ENCODE data around the gene SIL1.
A peak's percentile ranks its signal among the peaks of the same experiment; 100 is the strongest.

Gene SIL1

DNA sequence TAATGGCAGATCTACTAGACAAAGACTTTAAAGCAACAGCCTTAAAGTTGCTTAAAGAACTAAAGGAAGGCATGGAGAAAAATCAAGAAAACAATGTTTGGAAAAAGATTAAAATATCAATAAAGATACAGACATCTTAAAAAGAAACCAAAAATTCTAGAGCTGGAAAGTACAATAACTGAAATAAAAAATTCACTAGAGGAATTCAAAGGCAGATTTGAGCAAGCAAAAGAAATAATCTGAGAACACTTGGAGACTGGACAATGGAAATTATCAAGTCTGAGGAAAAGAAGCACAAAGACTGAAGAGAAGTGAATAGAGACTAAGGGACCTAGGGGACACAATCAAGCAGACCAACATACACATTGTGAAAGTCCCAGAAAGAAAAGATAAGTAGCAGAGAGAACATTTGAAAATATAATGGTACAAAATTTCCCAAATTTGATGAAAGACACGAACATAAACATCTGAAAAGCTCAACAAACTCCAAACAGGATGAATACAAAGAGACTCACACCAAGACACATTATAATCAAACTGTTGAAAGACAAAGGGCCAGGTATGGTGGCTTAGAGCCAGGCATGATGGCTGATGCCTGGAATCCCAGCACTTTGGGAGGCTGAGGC lies 26.3 kb downstream of the SIL1 start:
- H3K4me2 ChIP-seq (ENCODE audit: low read length, poor library complexity, severe bottlenecking), result no peak overlapping the region
- H2BK15ac ChIP-seq (ENCODE audit: low read depth, poor library complexity, severe bottlenecking), result no peak overlapping the region
- 80% methylated on average over 1 of the region's 1 CpG for WGBS
- no peak overlapping the region for H3K4ac ChIP-seq (ENCODE audit: low read depth in 1 of 2, low read length in 2 of 2)
- no peak overlapping the region for H3K27ac ChIP-seq (ENCODE audit: low read length, poor library complexity, severe bottlenecking)
- no peak overlapping the region for H4K91ac ChIP-seq (ENCODE audit: low read length)
- no peak overlapping the region for H2BK12ac ChIP-seq (ENCODE audit: low read length in 2 of 2)
- H4K8ac ChIP-seq (ENCODE audit: low read length), result no peak overlapping the region
- no peak overlapping the region for H3K23ac ChIP-seq (ENCODE audit: low read length in 2 of 2)
- H3K9me3 ChIP-seq (ENCODE audit: control insufficient read depth, low read length), result peaks cover 9% of the 10 kb centered on the region
- no peak overlapping the region for H3K14ac ChIP-seq (ENCODE audit: low read length in 2 of 2)
- no peak overlapping the region for H3K4me3 ChIP-seq (ENCODE audit: insufficient read depth in 1 of 2, low read depth in 1 of 2, low read length in 2 of 2)
- H3K27me3 ChIP-seq (ENCODE audit: control insufficient read depth in 1 of 2, insufficient read depth in 1 of 2, low read length in 2 of 2), result no peaks in the 10 kb centered on the region
- no peak for DNase-seq
- no peaks in the 10 kb centered on the region for H3K4me1 ChIP-seq (ENCODE audit: control insufficient read depth, insufficient read depth, low read depth, low read length)
- H3K18ac ChIP-seq (ENCODE audit: low read depth in 1 of 2, low read length in 2 of 2), result no peak overlapping the region
- H2AK5ac ChIP-seq (ENCODE audit: low read length, severe bottlenecking), result no peak overlapping the region
- no peak overlapping the region for H2BK5ac ChIP-seq (ENCODE audit: low read depth, low read length, poor library complexity, severe bottlenecking)
- no peak overlapping the region for H2AFZ ChIP-seq (ENCODE audit: low read depth, low read length)
- no peak overlapping the region for H3K9ac ChIP-seq (ENCODE audit: low read length)
- H3K79me1 ChIP-seq (replicated peaks; ENCODE audit: low read length, poor library complexity, severe bottlenecking), result peaks cover 20% of the 10 kb centered on the region
- no peak overlapping the region for H2BK120ac ChIP-seq (ENCODE audit: low read depth, low read length)
- H3K36me3 ChIP-seq (ENCODE audit: control insufficient read depth in 1 of 2, insufficient read depth in 2 of 2, low read depth in 1 of 2, low read length in 2 of 2), result peaks cover 0 to 3% of the 10 kb centered on the region in 2 experiments

DNA sequence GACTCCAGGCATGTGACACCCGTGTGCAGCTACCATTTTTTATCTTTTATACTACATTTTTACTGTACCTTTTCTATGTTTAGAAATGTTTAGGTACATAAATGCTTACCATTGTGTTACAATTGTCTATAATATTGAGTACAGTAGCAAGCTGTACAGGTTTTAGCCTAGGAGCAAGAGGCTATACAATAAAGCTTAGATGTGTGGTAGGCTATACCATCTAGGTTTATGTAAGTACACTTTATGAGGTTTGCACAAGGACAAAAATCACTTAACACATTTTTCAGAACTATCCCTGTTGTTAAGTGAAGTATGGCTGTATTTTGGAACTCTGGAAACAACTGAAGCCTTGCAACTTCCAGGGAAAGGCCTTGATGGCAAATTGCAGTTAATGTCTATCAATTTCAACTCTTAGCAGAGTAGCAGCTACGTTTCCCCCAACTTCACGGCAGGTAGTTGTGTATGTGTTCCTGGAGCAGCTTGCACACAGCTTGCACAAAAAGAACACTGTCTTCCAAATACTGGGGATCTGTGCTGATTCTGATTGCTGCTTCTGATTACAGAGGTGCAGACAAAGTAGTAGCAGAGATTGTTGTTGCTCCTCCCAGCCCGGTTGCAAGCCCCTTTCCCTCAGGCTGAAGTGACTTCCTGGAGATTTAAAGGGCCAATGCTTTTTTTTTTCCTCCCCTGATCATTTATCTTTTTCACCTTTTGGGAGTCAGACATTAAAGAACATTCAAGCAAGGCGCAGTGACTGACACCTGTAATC lies 30.0 kb downstream of the SIL1 start:
- no peak overlapping the region for H3K18ac ChIP-seq (ENCODE audit: low read depth in 1 of 2, low read length in 2 of 2)
- no peak overlapping the region for H4K8ac ChIP-seq (ENCODE audit: low read length)
- no peak overlapping the region for H4K91ac ChIP-seq (ENCODE audit: low read length)
- H3K79me1 ChIP-seq (replicated peaks; ENCODE audit: low read length, poor library complexity, severe bottlenecking), result peaks cover 21% of the 10 kb centered on the region
- H2BK12ac ChIP-seq (ENCODE audit: low read length in 2 of 2), result peak overlapping the region in 1 of 2 experiments; percentile 49
- H2BK5ac ChIP-seq (ENCODE audit: low read depth, low read length, poor library complexity, severe bottlenecking), result no peak overlapping the region
- no peak overlapping the region for H3K4ac ChIP-seq (ENCODE audit: low read depth in 1 of 2, low read length in 2 of 2)
- H3K27me3 ChIP-seq (ENCODE audit: control insufficient read depth in 1 of 2, insufficient read depth in 1 of 2, low read length in 2 of 2), result no peaks in the 10 kb centered on the region
- H3K4me1 ChIP-seq (ENCODE audit: control insufficient read depth, insufficient read depth, low read depth, low read length), result no peaks in the 10 kb centered on the region
- peaks cover 0 to 3% of the 10 kb centered on the region in 2 experiments for H3K36me3 ChIP-seq (ENCODE audit: control insufficient read depth in 1 of 2, insufficient read depth in 2 of 2, low read depth in 1 of 2, low read length in 2 of 2)
- 67% methylated on average over 3 of the region's 5 CpGs for WGBS
- no peak for DNase-seq
- H3K9me3 ChIP-seq (ENCODE audit: control insufficient read depth, low read length), result peaks cover 9% of the 10 kb centered on the region
- no peak overlapping the region for H2BK15ac ChIP-seq (ENCODE audit: low read depth, poor library complexity, severe bottlenecking)
- no peak overlapping the region for H3K9ac ChIP-seq (ENCODE audit: low read length)
- no peak overlapping the region for H3K4me3 ChIP-seq (ENCODE audit: insufficient read depth in 1 of 2, low read depth in 1 of 2, low read length in 2 of 2)
- H3K14ac ChIP-seq (ENCODE audit: low read length in 2 of 2), result no peak overlapping the region
- no peak overlapping the region for H2AFZ ChIP-seq (ENCODE audit: low read depth, low read length)
- no peak overlapping the region for H2BK120ac ChIP-seq (ENCODE audit: low read depth, low read length)
- H3K4me2 ChIP-seq (ENCODE audit: low read length, poor library complexity, severe bottlenecking), result no peak overlapping the region
- H2AK5ac ChIP-seq (ENCODE audit: low read length, severe bottlenecking), result no peak overlapping the region
- H3K23ac ChIP-seq (ENCODE audit: low read length in 2 of 2), result no peak overlapping the region
- H3K27ac ChIP-seq (ENCODE audit: low read length, poor library complexity, severe bottlenecking), result no peak overlapping the region

DNA sequence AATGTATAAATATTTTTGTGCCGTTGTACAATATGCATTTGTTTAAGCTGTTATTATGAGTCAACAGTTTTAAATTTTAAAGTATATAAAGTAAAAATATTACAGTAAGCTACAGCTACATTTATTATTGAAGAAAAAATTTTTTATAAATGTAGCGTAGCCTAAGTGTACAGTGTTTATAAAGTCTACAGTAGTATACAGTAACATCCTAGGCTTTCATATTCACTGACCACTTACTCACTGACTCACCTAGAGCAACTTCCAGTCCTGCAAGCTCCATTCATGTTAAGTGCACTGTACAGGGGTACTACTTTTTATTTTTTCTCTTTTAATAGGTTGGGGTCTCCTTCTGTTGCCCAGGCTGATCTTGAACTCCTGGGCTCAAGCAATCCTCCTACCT lies 30.6 kb downstream of the SIL1 start:
- peaks cover 0 to 3% of the 10 kb centered on the region in 2 experiments for H3K36me3 ChIP-seq (ENCODE audit: control insufficient read depth in 1 of 2, insufficient read depth in 2 of 2, low read depth in 1 of 2, low read length in 2 of 2)
- no peak overlapping the region for H4K91ac ChIP-seq (ENCODE audit: low read length)
- no peak overlapping the region for H3K18ac ChIP-seq (ENCODE audit: low read depth in 1 of 2, low read length in 2 of 2)
- DNase-seq, result no peak
- H2AFZ ChIP-seq (ENCODE audit: low read depth, low read length), result no peak overlapping the region
- H2BK12ac ChIP-seq (ENCODE audit: low read length in 2 of 2), result no peak overlapping the region
- H3K4me2 ChIP-seq (ENCODE audit: low read length, poor library complexity, severe bottlenecking), result no peak overlapping the region
- no CpG with 5 or more reads among the region's 2 CpGs for WGBS
- no peak overlapping the region for H2BK5ac ChIP-seq (ENCODE audit: low read depth, low read length, poor library complexity, severe bottlenecking)
- H3K9ac ChIP-seq (ENCODE audit: low read length), result no peak overlapping the region
- peaks cover 6% of the 10 kb centered on the region for H3K9me3 ChIP-seq (ENCODE audit: control insufficient read depth, low read length)
- H3K79me1 ChIP-seq (replicated peaks; ENCODE audit: low read length, poor library complexity, severe bottlenecking), result peaks cover 17% of the 10 kb centered on the region
- H2AK5ac ChIP-seq (ENCODE audit: low read length, severe bottlenecking), result no peak overlapping the region
- H3K4me3 ChIP-seq (ENCODE audit: insufficient read depth in 1 of 2, low read depth in 1 of 2, low read length in 2 of 2), result no peak overlapping the region
- H3K27me3 ChIP-seq (ENCODE audit: control insufficient read depth in 1 of 2, insufficient read depth in 1 of 2, low read length in 2 of 2), result no peaks in the 10 kb centered on the region
- H3K4me1 ChIP-seq (ENCODE audit: control insufficient read depth, insufficient read depth, low read depth, low read length), result no peaks in the 10 kb centered on the region
- H4K8ac ChIP-seq (ENCODE audit: low read length), result no peak overlapping the region
- no peak overlapping the region for H2BK120ac ChIP-seq (ENCODE audit: low read depth, low read length)
- H3K27ac ChIP-seq (ENCODE audit: low read length, poor library complexity, severe bottlenecking), result no peak overlapping the region
- no peak overlapping the region for H3K4ac ChIP-seq (ENCODE audit: low read depth in 1 of 2, low read length in 2 of 2)
- no peak overlapping the region for H3K23ac ChIP-seq (ENCODE audit: low read length in 2 of 2)
- H2BK15ac ChIP-seq (ENCODE audit: low read depth, poor library complexity, severe bottlenecking), result no peak overlapping the region
- no peak overlapping the region for H3K14ac ChIP-seq (ENCODE audit: low read length in 2 of 2)

DNA sequence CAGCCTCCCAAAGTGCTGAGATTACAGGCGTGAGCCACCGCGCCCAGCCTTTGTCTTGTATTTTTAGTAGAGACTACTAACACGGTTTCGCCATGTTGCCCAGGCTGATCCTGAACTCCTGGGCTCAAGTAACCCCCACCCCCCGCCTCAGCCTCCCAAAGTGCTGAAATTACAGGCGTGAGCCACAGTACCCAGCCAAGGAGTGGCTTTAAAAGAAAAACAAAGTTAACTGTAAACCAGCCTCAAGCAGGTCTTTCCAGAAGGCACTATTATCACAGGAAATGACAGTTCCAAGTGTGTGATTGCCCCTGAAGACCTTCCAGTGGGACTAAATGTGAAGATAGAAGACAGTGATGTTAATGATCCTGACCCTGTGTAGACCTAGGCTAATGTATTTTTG lies 31.1 kb downstream of the SIL1 start:
- Histone ChIP-seq H3K27ac (ENCODE audit: low read length, poor library complexity, severe bottlenecking) (no peak overlapping the region), H2BK5ac (ENCODE audit: low read depth, low read length, poor library complexity, severe bottlenecking) (no peak overlapping the region), H3K4me3 (ENCODE audit: insufficient read depth in 1 of 2, low read depth in 1 of 2, low read length in 2 of 2) (no peak overlapping the region), H3K27me3 (ENCODE audit: control insufficient read depth in 1 of 2, insufficient read depth in 1 of 2, low read length in 2 of 2) (no peaks in the 10 kb centered on the region), H4K91ac (ENCODE audit: low read length) (no peak overlapping the region), H3K9me3 (ENCODE audit: control insufficient read depth, low read length) (peaks cover 3% of the 10 kb centered on the region), H2BK12ac (ENCODE audit: low read length in 2 of 2) (no peak overlapping the region), H3K4me2 (ENCODE audit: low read length, poor library complexity, severe bottlenecking) (no peak overlapping the region), H2BK15ac (ENCODE audit: low read depth, poor library complexity, severe bottlenecking) (no peak overlapping the region), H3K79me1 (replicated peaks; ENCODE audit: low read length, poor library complexity, severe bottlenecking) (peaks cover 14% of the 10 kb centered on the region), H3K4ac (ENCODE audit: low read depth in 1 of 2, low read length in 2 of 2) (no peak overlapping the region), H2AK5ac (ENCODE audit: low read length, severe bottlenecking) (no peak overlapping the region), H3K23ac (ENCODE audit: low read length in 2 of 2) (no peak overlapping the region), H2AFZ (ENCODE audit: low read depth, low read length) (no peak overlapping the region), H4K8ac (ENCODE audit: low read length) (no peak overlapping the region), H3K36me3 (ENCODE audit: control insufficient read depth in 1 of 2, insufficient read depth in 2 of 2, low read depth in 1 of 2, low read length in 2 of 2) (peaks cover 0 to 3% of the 10 kb centered on the region in 2 experiments), H3K18ac (ENCODE audit: low read depth in 1 of 2, low read length in 2 of 2) (no peak overlapping the region), H3K14ac (ENCODE audit: low read length in 2 of 2) (no peak overlapping the region), H3K4me1 (ENCODE audit: control insufficient read depth, insufficient read depth, low read depth, low read length) (no peaks in the 10 kb centered on the region), H3K9ac (ENCODE audit: low read length) (no peak overlapping the region), H2BK120ac (ENCODE audit: low read depth, low read length) (no peak overlapping the region)
- 76% methylated on average over 7 of the region's 7 CpGs for WGBS
- DNase-seq, result no peak

Measured in mesenchymal stem cell (in vitro differentiated cells and primary cell).